Coronary artery (tissue), 2 donors: Measurements from ENCODE around the gene RGS9BP.

ENCODE experiments used
- DNase-seq: peaks from one replicate; pipeline ENCODE4 v3.0.0-alpha.2; 2017; ENCODE audit warnings: low spot score
- H3K27ac ChIP-seq, 2 donors: fragments of 200-600 bp; sonication (generic); one replicate each; pipeline ENCODE4 v1.5.1; 2016 to 2019
- H3K4me3 ChIP-seq: fragments of 200-600 bp; sonication (generic); 2 replicates; pipeline ENCODE4 v1.5.1; 2016; ENCODE audit warnings: mild to moderate bottlenecking, moderate library complexity
- TF ChIP-seq, protein P1 (sequence below): fragments of 200-600 bp; sonication (generic); IDR thresholded peaks from one replicate; pipeline ENCODE4 v1.5.1; 2019; ENCODE audit warnings: antibody characterized with exemption

Gene RGS9BP

DNA sequence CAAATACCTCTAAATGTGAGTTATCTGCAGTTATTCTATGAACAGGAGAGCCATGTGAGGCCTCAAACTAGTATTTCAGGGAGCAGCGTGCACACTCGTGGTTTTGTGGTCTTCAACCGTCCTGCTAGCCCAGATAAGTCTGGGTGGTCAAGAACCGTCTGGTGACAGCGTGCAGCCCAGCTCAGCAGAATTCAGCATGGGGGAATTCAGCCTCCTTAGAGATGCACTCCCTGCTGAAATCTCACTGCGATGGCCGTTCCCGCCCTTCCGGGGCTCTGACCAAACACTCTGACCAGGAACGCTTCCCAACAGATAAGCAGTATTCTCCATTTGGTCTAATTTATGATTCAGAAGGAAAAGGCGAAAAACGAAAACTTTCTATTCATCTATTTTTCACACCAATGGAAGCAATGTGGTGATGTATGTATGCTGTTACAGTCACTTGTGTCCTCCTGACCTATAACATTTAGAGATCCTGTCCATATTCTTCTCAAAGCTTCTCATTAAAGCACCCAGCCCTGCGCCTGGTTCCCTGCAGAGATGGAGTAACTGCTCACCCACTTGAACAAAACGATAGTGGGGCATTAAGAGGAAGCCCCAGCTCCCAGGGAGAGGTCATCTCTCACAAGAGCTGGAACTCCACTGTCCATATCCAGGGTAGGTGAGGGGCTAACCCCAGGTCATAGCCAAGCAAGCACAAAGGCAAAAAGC, 3.6 kb upstream of the RGS9BP start:
- H3K27ac ChIP-seq: no peak overlapping the region
- DNase-seq: no peak

DNA sequence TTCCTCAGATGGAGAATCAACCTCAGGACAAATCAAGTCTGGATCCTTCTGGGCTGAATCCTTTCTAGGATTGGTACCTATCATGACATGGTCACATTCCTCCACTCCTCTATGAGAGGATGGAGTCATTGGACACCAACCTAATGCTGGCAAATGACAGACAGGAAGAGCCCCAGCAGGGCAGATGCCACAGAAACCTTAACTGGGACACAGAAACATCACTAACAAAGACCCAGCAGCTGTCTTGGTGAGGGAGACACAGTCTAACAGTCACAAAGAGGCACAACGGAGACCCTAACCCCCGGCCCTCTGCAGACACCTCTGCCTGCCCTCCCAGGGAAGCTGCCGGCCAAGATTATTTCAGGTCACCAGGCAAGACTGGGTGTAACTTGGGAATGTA, 2.8 kb upstream of the RGS9BP start:
- DNase-seq: no peak
- no peak overlapping the region for H3K4me3 ChIP-seq
- TF ChIP-seq, protein P1, sequence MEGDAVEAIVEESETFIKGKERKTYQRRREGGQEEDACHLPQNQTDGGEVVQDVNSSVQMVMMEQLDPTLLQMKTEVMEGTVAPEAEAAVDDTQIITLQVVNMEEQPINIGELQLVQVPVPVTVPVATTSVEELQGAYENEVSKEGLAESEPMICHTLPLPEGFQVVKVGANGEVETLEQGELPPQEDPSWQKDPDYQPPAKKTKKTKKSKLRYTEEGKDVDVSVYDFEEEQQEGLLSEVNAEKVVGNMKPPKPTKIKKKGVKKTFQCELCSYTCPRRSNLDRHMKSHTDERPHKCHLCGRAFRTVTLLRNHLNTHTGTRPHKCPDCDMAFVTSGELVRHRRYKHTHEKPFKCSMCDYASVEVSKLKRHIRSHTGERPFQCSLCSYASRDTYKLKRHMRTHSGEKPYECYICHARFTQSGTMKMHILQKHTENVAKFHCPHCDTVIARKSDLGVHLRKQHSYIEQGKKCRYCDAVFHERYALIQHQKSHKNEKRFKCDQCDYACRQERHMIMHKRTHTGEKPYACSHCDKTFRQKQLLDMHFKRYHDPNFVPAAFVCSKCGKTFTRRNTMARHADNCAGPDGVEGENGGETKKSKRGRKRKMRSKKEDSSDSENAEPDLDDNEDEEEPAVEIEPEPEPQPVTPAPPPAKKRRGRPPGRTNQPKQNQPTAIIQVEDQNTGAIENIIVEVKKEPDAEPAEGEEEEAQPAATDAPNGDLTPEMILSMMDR: no peak
- H3K27ac ChIP-seq: no peak overlapping the region

More for the DNA sequence above, 3.6 kb upstream of the RGS9BP start:
- no peak overlapping the region for H3K4me3 ChIP-seq
- TF ChIP-seq, protein P1: no peak

DNA sequence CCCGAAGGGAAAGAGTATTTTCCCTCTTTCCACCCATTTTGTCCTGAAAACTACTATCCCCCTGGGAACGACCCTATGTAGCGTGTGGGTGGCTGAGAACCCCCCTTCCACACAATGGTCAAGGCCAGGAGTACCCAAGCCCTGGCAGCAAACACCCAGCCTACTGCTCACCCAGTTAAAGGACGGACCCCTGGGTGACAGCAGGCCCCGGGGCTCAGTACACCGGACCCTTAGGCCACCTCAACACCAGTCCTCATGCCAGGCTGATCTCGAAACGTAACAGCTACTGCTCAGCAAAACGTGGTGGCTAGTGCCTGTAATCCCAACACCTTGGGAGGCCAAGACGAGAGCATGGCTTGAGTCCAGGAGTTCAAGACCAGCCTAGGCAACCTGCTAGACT, 2.1 kb upstream of the RGS9BP start:
- H3K4me3 ChIP-seq: peak overlapping the region; percentile 100
- TF ChIP-seq, protein P1: no peak

DNA sequence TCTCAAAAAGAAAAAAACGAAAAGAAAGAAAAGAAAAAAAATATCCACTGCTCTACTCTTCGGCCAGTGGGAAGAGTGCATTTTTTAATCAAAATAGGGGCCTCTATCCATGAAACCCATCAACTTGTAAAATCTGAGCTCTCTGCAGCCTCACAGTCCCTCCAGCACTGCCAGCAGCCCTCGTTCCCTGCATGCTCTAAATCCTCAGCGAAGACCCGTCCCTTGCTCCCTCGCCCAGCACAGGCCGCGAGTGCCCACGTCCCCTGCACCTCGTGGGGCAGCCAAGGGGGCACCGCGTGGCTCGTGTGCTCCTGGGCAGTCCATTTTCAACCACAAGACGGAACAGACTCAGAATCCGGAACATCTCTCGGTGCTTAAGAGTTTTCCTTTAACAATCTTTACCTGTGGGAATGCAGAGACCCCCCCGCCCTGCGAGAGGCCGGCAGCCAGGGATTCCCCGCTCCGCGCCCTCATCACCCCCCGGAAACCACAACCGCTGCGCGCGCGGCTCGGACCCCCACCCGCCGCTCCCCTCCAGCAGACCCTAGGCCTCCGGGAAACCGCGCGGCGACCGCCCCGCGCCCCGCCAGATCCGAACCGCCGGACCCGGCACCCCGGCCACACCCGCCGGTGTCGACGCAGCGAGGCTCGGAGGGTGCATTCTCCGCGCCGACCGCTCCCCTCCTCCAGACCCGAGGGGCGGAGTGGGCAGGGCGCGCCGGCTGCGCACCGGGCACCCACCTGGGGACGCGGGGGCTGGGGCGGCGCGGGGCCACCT, 1.3 kb upstream of the RGS9BP start:
- TF ChIP-seq, protein P1: no peak
- Histone ChIP-seq H3K4me3 (peak overlapping the region; percentile 100), H3K27ac (peak overlapping the region; percentile 64 to 97)
- DNase-seq: no peak

More for the DNA sequence above, 2.1 kb upstream of the RGS9BP start:
- no peak for DNase-seq
- H3K27ac ChIP-seq: no peak overlapping the region

DNA sequence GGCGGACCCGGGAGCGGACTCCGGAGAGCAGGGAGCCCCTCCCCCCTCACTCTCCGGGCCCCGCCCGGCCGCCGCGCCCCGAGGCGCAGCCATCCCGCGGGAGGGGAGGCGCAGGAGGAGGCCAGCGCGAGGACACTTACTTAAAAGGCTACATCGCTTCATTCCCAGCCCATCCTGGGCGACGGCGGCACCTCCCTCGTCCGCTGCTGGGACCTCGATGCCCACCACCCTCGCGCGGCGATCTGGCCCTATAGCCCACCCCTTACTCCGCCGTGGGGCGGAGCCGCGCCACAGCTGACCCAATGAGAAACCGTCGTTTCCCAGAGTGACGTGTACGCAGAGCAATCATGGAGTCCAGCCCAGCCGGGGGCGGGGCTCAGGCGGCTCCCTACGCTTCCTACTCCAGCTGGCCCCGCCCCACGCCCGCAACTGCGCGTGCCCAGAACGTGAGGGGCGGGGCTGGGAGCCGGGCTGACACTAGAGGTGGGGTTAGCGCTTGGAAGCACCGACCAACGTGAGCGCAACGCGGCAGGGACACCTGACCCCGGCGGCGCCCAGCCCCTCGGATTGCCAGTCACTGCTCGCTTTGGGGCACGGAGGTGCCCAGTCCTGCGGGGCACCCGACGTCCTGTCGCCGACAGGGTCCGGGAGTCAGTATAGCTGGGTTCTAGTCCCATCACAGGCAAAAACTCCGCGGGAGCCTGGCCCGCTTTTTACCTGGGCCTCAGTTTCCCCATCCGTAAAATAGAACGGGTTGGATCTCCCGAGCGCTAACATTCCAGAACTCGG, 523 bp upstream of the RGS9BP start, which contains the start of gene ANKRD27:
Gene ANKRD27 (minus strand): TSS at position 250 of the 789 bp plus-strand sequence. CDS start 16,165 bp downstream, outside the sequence.
- TF ChIP-seq, protein P1: no peak
- DNase-seq: peak; percentile 99
- H3K4me3 ChIP-seq: peak within 1 kb of the TSS; percentile 100
- H3K27ac ChIP-seq: peak within 1 kb of the TSS; percentile 64 to 97

DNA sequence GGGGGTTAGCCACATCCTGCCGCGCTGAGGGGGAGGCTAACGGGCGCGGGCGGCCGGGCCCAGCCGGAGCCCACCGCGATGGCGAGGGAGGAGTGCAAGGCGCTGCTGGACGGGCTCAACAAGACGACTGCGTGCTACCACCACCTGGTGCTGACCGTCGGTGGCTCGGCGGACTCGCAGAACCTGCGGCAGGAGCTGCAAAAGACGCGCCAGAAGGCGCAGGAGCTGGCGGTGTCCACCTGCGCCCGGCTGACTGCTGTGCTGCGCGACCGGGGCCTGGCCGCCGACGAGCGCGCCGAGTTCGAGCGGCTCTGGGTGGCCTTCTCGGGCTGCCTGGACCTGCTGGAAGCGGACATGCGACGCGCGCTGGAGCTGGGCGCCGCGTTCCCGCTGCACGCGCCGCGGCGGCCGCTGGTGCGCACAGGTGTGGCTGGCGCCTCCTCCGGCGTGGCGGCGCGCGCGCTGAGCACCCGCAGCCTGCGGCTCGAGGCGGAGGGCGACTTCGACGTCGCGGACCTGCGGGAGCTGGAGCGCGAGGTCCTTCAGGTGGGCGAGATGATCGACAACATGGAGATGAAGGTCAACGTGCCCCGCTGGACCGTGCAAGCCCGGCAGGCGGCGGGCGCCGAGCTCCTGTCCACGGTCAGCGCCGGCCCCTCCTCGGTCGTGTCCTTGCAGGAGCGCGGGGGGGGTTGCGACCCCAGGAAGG, 692 bp downstream of the RGS9BP start:
- Histone ChIP-seq H3K4me3 (peak overlapping the region; percentile 100), H3K27ac (no peak overlapping the region)
- TF ChIP-seq, protein P1: no peak
- no peak for DNase-seq
